HG02840 (cell line): ENCODE measurements around the gene F8.
A peak's percentile ranks its signal among the peaks of the same experiment; 100 is the strongest.
"Not testable (repeated sequence)": the region's sequence is repeated elsewhere in the genome, so short reads cannot be mapped to it uniquely, and the experiment has no call there.

Experiments used
- ATAC-seq: cut with Tn5 transposase; IDR thresholded peaks from one replicate; pipeline ENCODE4 v1.9.1; 2021; ENCODE audit warnings: mild to moderate bottlenecking, moderate library complexity, moderate number of reproducible peaks; ENCODE audit not compliant: unreplicated experiment, low FRiP score

The F8 gene

GRCh38 chrX:155035688-155036087 is 13.2 kb upstream of the F8 start:
- no peak for ATAC-seq

GRCh38 chrX:155031657-155032056 is 9.1 kb upstream of the F8 start:
- ATAC-seq: no peak

- no peak for ATAC-seq
These were observed 6.4 kb upstream of the F8 start for GRCh38 chrX:155028877-155029291.

- no peak for ATAC-seq
These were observed 5.6 kb upstream of the F8 start for GRCh38 chrX:155028129-155028528.

GRCh38 chrX:155027509-155028066 is 5.1 kb upstream of the F8 start:
- ATAC-seq: no peak

GRCh38 chrX:155026727-155027508 is 4.4 kb upstream of the F8 start, which contains the start of gene FUNDC2:
Gene FUNDC2 (plus strand): TSS chrX:155026844. CDS start chrX:155026939, 95 bp downstream.
- peak; percentile 92 for ATAC-seq

- no peak for ATAC-seq
These were observed 3.9 kb upstream of the F8 start for GRCh38 chrX:155026420-155026726.

GRCh38 chrX:155023907-155024833 is 1.6 kb upstream of the F8 start:
- ATAC-seq: no peak

- ATAC-seq: no peak
These were observed 1.9 kb downstream of the F8 start for GRCh38 chrX:155020591-155020990.

GRCh38 chrX:155009994-155010472 is 12.5 kb downstream of the F8 start:
- ATAC-seq: no peak

GRCh38 chrX:155008578-155008977 is 13.9 kb downstream of the F8 start:
- not testable (repeated sequence) for ATAC-seq

GRCh38 chrX:155006913-155007671 is 15.4 kb downstream of the F8 start:
- not testable (repeated sequence) for ATAC-seq

- ATAC-seq: not testable (repeated sequence)
These were observed 16.1 kb downstream of the F8 start for GRCh38 chrX:155006379-155006778.

- no peak for ATAC-seq
These were observed 17.3 kb downstream of the F8 start for GRCh38 chrX:155005190-155005589.

- no peak for ATAC-seq
These were observed 20.6 kb downstream of the F8 start for GRCh38 chrX:155001873-155002272.

- no peak for ATAC-seq
These were observed 21.7 kb downstream of the F8 start for GRCh38 chrX:155000841-155001240.

- no peak for ATAC-seq
These were observed 24.2 kb downstream of the F8 start for GRCh38 chrX:154998204-154998880.

- no peak for ATAC-seq
These were observed 31.0 kb downstream of the F8 start for GRCh38 chrX:154991476-154991875.

- no peak for ATAC-seq
These were observed 31.5 kb downstream of the F8 start for GRCh38 chrX:154991039-154991438.

- no peak for ATAC-seq
These were observed 32.0 kb downstream of the F8 start for GRCh38 chrX:154990496-154990895.
